Measurements from ENCODE around the gene S100A6.

DNA sequence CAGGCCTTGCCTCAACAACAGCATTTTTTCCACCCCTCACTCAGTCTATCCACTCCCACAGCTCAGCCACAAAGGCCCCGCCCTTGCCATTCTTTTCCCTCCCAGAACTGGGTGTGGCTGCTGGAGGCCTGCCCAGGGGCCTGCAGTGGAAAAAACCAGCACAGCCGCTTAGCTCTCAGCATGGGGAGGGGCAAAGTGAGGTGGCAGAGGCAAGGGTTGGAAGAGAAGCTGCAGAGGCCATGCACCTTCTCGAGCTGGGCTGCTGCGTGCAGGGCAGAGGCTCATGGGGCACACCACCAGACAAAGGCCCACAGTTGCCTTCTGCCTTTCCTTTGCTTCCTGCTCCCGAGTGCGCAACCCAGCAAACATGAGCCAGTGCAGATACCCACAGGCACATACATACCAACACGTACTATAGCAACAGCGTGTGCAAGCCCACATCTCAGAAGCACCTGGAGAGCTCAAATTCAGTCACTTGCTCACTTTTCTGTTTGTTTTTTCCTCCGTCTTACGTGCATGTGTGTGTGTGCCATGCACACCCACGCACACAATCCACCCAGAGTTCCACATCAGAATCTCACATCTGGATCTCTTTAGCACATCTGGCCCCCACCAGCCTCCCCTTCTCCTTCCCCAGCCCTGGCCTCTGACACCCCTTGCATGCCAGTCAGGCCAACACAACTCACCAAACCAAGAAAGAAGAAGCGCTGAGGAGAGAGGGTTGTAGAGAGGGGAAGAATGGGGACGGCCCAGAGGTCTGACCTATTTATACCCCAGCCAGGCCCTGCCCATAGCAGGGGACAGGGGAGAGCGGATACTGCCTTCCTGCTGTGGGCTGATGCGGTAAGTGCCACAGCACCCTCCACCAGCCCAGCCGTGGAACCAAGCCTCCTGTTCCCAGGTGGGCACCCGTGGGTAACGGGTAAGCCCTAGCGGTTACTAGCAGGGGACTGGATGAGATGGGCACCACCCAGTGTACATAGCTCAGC lies 9.6 kb upstream of the S100A6 start, which contains the start of gene S100A4:
- TF ChIP-seq, protein P1, sequence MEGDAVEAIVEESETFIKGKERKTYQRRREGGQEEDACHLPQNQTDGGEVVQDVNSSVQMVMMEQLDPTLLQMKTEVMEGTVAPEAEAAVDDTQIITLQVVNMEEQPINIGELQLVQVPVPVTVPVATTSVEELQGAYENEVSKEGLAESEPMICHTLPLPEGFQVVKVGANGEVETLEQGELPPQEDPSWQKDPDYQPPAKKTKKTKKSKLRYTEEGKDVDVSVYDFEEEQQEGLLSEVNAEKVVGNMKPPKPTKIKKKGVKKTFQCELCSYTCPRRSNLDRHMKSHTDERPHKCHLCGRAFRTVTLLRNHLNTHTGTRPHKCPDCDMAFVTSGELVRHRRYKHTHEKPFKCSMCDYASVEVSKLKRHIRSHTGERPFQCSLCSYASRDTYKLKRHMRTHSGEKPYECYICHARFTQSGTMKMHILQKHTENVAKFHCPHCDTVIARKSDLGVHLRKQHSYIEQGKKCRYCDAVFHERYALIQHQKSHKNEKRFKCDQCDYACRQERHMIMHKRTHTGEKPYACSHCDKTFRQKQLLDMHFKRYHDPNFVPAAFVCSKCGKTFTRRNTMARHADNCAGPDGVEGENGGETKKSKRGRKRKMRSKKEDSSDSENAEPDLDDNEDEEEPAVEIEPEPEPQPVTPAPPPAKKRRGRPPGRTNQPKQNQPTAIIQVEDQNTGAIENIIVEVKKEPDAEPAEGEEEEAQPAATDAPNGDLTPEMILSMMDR (IDR thresholded peaks at IDR 0.05; ENCODE audit: low read length): no peak
- TF ChIP-seq EZH2 (IDR thresholded peaks at IDR 0.05; ENCODE audit: borderline replicate concordance, low read length): no peak
